ENCODE measurements around the gene ARHGAP44. TPM values are rescaled to one million over a fixed set of nuclear protein-coding genes. Genes with fewer than 3 reads are reported as not detected.

Gene ARHGAP44
- total and polyA plus RNA-seq, 2 of the 8 experiments (the other 6 are each of a cell fraction or from before 2014, with no cell fraction given) = 6.2 to 22.2 TPM

DNA sequence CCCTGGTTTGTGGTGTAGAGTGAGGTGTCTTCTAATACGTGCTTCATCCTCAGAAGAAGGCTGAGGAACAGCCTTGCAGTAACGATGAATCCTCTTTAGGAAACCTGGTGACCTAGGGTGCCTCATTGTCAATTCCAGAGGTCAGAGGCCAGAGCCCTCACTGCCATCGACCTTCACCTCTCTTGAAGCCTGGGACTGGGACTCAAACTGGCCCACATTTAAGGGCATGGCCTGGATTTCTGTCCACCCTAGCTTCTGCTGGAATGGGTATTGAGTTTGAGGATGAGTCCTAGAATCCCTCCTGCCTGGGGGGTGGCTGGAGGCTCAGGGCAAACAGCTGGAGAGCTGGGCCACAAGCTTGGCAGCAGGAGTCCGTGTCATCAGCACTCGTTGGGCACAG is 189.9 kb downstream of the ARHGAP44 start:
- Histone ChIP-seq H3K56ac (replicated peaks; ENCODE audit: insufficient read length, low read depth, low read length) (no peak overlapping the region), H2BK15ac (ENCODE audit: low read length) (no peak overlapping the region), H3K79me2 (ENCODE audit: control insufficient read depth in 1 of 2, insufficient read depth in 2 of 2, low read length in 2 of 2) (no peaks in the 10 kb centered on the region), H3K23ac (ENCODE audit: insufficient read length) (no peak overlapping the region), H2BK20ac (ENCODE audit: low read length) (no peak overlapping the region), H3K27me3 (replicated peaks in 1 of 4; ENCODE audit: control insufficient read depth in 3 of 4, extremely low read depth in 1 of 4, insufficient read depth in 3 of 4, low read length in 3 of 4) (no peaks in the 10 kb centered on the region), H4K20me1 (replicated peaks in 1 of 2; ENCODE audit: control insufficient read depth in 1 of 2, insufficient read depth in 2 of 2, low read length in 2 of 2) (no peaks in the 10 kb centered on the region), H2AK5ac (ENCODE audit: low read depth, low read length) (no peak overlapping the region), H4K8ac (ENCODE audit: extremely low read depth, insufficient read depth, low read length) (no peak overlapping the region), H2BK12ac (ENCODE audit: low read depth, low read length) (no peak overlapping the region), H3K4me1 (replicated peaks in 1 of 4; ENCODE audit: control insufficient read depth in 3 of 4, insufficient read depth in 4 of 4, low read length in 3 of 4) (peaks cover 2 to 10% (median 7%) of the 10 kb centered on the region in 4 experiments; a peak in 6 of 7 replicates), H3K4me2 (ENCODE audit: insufficient read depth in 1 of 2, low read depth in 2 of 2, low read length in 2 of 2) (no peak overlapping the region), H3K14ac (ENCODE audit: insufficient read length) (no peak overlapping the region), H2BK120ac (replicated peaks; ENCODE audit: low read depth, low read length) (no peak overlapping the region), H4K91ac (replicated peaks; ENCODE audit: insufficient read length, low read length) (no peak overlapping the region), H3K36me3 (ENCODE audit: control insufficient read depth in 2 of 4, insufficient read depth in 4 of 4, low read length in 3 of 4) (no peaks in the 10 kb centered on the region), H3K9me3 (ENCODE audit: insufficient read depth in 2 of 2, low read depth in 1 of 2, low read length in 1 of 2) (no peaks in the 10 kb centered on the region), H3K4ac (replicated peaks; ENCODE audit: insufficient read length, low read depth, low read length) (no peak overlapping the region), H2BK5ac (ENCODE audit: low read depth, low read length) (no peak overlapping the region), H3K23me2 (ENCODE audit: low read depth, low read length) (no peaks in the 10 kb centered on the region; the same call in 1 of the 2 replicates), H3K9ac (replicated peaks in 1 of 4; ENCODE audit: extremely low read depth in 1 of 4, low read depth in 3 of 4, low read length in 3 of 4) (no peak overlapping the region), H3K79me1 (ENCODE audit: low read depth, low read length) (no peaks in the 10 kb centered on the region), H3K4me3 (ENCODE audit: extremely low read depth in 1 of 4, insufficient read depth in 2 of 4, low read depth in 3 of 4, low read length in 4 of 4) (no peak overlapping the region), H3K18ac (ENCODE audit: extremely low read depth, low read length) (no peak overlapping the region), H2AFZ (ENCODE audit: low read length) (no peak overlapping the region), H4K5ac (ENCODE audit: insufficient read length, low read depth, low read length) (no peak overlapping the region), H3K27ac (ENCODE audit: low read depth, low read length) (no peak overlapping the region)
- ChIA-PET POLR2A (ENCODE audit: partially characterized antibody) (interaction anchor here (1.3 kb wide), 1 partner anchor 11 kb away, joined by 4 read pairs; no protein-coding TSS in a partner anchor), CTCF (ENCODE audit: partially characterized antibody) (no interaction called here)
- 94% methylated on average over 5 of the region's 5 CpGs; no CpG with 5 or more reads in 1 of the 2 experiments for WGBS, 2 experiments (ENCODE audit: extremely low coverage in 1 of 2, insufficient coverage in 1 of 2, insufficient read length in 1 of 2, insufficient replicate concordance in 2 of 2, low coverage in 1 of 2, low lambda C conversion rate in 2 of 2, missing lambda C conversion rate in 1 of 2)
- DNase-seq (ENCODE audit: low read depth in 1 of 2, low spot score in 2 of 2) (no peak), FAIRE-seq (no peak)
- TF ChIP-seq KDM1A (IDR thresholded peaks at IDR 0.05; ENCODE audit: borderline replicate concordance, low read length) = no peak
- TF ChIP-seq BCL11A (IDR thresholded peaks at IDR 0.05; ENCODE audit: low read depth in 2 of 2, low read length in 2 of 2) = no peak
- TF ChIP-seq SRF (IDR thresholded peaks at IDR 0.05; ENCODE audit: low read depth, low read length) = no peak
- no peak for TF ChIP-seq SIX5 (IDR thresholded peaks at IDR 0.05; ENCODE audit: low read depth, low read length)
- TF ChIP-seq NRF1 (IDR thresholded peaks at IDR 0.05; ENCODE audit: low read depth, low read length) = no peak
- no peak for TF ChIP-seq NANOG (IDR thresholded peaks at IDR 0.05; ENCODE audit: insufficient read depth, low read depth, low read length, poor library complexity, severe bottlenecking)

All from H1 (cell line).